Measurements from ENCODE around the gene MYH9.

GRCh38 chr22:36256478-36256877 lies 131.3 kb downstream of the MYH9 start:
- TF ChIP-seq POLR2AphosphoS5 (IDR thresholded peaks at IDR 0.05; ENCODE audit: low read depth) (no peak), CTCF (conservative IDR thresholded peaks at IDR 0.05; ENCODE audit: low read depth in 2 of 2) (no peak), CREB1 (CRISPR knock-in tag; IDR thresholded peaks at IDR 0.05; ENCODE audit: low read depth) (no peak), EZH2 (IDR thresholded peaks at IDR 0.05; ENCODE audit: low read depth, unreplicated experiment) (no peak), EZH2phosphoT487 (IDR thresholded peaks at IDR 0.05; ENCODE audit: unreplicated experiment) (no peak), JUNB (IDR thresholded peaks at IDR 0.05; ENCODE audit: unreplicated experiment) (no peak), ZNF331 (CRISPR knock-in tag; IDR thresholded peaks at IDR 0.05; ENCODE audit: low read depth) (no peak), ZNF114 (CRISPR knock-in tag; IDR thresholded peaks at IDR 0.05) (no peak), STAT1 (IDR thresholded peaks at IDR 0.05; ENCODE audit: unreplicated experiment) (no peak)
- TF ChIP-seq, protein P1, sequence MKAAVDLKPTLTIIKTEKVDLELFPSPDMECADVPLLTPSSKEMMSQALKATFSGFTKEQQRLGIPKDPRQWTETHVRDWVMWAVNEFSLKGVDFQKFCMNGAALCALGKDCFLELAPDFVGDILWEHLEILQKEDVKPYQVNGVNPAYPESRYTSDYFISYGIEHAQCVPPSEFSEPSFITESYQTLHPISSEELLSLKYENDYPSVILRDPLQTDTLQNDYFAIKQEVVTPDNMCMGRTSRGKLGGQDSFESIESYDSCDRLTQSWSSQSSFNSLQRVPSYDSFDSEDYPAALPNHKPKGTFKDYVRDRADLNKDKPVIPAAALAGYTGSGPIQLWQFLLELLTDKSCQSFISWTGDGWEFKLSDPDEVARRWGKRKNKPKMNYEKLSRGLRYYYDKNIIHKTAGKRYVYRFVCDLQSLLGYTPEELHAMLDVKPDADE (IDR thresholded peaks at IDR 0.05) = no peak
- TF ChIP-seq, protein P2, sequence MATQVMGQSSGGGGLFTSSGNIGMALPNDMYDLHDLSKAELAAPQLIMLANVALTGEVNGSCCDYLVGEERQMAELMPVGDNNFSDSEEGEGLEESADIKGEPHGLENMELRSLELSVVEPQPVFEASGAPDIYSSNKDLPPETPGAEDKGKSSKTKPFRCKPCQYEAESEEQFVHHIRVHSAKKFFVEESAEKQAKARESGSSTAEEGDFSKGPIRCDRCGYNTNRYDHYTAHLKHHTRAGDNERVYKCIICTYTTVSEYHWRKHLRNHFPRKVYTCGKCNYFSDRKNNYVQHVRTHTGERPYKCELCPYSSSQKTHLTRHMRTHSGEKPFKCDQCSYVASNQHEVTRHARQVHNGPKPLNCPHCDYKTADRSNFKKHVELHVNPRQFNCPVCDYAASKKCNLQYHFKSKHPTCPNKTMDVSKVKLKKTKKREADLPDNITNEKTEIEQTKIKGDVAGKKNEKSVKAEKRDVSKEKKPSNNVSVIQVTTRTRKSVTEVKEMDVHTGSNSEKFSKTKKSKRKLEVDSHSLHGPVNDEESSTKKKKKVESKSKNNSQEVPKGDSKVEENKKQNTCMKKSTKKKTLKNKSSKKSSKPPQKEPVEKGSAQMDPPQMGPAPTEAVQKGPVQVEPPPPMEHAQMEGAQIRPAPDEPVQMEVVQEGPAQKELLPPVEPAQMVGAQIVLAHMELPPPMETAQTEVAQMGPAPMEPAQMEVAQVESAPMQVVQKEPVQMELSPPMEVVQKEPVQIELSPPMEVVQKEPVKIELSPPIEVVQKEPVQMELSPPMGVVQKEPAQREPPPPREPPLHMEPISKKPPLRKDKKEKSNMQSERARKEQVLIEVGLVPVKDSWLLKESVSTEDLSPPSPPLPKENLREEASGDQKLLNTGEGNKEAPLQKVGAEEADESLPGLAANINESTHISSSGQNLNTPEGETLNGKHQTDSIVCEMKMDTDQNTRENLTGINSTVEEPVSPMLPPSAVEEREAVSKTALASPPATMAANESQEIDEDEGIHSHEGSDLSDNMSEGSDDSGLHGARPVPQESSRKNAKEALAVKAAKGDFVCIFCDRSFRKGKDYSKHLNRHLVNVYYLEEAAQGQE (IDR thresholded peaks at IDR 0.05; ENCODE audit: unreplicated experiment) = no peak
- TF ChIP-seq, protein P3, sequence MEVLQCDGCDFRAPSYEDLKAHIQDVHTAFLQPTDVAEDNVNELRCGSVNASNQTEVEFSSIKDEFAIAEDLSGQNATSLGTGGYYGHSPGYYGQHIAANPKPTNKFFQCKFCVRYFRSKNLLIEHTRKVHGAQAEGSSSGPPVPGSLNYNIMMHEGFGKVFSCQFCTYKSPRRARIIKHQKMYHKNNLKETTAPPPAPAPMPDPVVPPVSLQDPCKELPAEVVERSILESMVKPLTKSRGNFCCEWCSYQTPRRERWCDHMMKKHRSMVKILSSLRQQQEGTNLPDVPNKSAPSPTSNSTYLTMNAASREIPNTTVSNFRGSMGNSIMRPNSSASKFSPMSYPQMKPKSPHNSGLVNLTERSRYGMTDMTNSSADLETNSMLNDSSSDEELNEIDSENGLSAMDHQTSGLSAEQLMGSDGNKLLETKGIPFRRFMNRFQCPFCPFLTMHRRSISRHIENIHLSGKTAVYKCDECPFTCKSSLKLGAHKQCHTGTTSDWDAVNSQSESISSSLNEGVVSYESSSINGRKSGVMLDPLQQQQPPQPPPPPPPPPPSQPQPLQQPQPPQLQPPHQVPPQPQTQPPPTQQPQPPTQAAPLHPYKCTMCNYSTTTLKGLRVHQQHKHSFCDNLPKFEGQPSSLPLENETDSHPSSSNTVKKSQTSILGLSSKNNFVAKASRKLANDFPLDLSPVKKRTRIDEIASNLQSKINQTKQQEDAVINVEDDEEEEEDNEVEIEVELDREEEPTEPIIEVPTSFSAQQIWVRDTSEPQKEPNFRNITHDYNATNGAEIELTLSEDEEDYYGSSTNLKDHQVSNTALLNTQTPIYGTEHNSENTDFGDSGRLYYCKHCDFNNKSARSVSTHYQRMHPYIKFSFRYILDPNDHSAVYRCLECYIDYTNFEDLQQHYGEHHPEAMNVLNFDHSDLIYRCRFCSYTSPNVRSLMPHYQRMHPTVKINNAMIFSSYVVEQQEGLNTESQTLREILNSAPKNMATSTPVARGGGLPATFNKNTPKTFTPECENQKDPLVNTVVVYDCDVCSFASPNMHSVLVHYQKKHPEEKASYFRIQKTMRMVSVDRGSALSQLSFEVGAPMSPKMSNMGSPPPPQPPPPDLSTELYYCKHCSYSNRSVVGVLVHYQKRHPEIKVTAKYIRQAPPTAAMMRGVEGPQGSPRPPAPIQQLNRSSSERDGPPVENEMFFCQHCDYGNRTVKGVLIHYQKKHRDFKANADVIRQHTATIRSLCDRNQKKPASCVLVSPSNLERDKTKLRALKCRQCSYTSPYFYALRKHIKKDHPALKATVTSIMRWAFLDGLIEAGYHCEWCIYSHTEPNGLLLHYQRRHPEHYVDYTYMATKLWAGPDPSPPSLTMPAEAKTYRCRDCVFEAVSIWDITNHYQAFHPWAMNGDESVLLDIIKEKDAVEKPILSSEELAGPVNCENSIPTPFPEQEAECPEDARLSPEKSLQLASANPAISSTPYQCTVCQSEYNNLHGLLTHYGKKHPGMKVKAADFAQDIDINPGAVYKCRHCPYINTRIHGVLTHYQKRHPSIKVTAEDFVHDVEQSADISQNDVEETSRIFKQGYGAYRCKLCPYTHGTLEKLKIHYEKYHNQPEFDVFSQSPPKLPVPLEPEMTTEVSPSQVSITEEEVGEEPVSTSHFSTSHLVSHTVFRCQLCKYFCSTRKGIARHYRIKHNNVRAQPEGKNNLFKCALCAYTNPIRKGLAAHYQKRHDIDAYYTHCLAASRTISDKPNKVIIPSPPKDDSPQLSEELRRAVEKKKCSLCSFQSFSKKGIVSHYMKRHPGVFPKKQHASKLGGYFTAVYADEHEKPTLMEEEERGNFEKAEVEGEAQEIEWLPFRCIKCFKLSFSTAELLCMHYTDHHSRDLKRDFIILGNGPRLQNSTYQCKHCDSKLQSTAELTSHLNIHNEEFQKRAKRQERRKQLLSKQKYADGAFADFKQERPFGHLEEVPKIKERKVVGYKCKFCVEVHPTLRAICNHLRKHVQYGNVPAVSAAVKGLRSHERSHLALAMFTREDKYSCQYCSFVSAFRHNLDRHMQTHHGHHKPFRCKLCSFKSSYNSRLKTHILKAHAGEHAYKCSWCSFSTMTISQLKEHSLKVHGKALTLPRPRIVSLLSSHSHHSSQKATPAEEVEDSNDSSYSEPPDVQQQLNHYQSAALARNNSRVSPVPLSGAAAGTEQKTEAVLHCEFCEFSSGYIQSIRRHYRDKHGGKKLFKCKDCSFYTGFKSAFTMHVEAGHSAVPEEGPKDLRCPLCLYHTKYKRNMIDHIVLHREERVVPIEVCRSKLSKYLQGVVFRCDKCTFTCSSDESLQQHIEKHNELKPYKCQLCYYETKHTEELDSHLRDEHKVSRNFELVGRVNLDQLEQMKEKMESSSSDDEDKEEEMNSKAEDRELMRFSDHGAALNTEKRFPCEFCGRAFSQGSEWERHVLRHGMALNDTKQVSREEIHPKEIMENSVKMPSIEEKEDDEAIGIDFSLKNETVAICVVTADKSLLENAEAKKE (CRISPR knock-in tag; IDR thresholded peaks at IDR 0.05) = no peak
